ENCODE results near the gene RPL22L1. TPM values are rescaled to one million over a fixed set of nuclear protein-coding genes. Genes with fewer than 3 reads are reported as not detected.
"Not testable (repeated sequence)": the region's sequence is repeated elsewhere in the genome, so short reads cannot be mapped to it uniquely, and the experiment has no call there.

RPL22L1 gene
- total and polyA plus RNA-seq, 2 donors (not counting 1 experiment from before 2014, with no cell fraction given), result 46.1 to 147 TPM

GRCh38 chr3:170889132-170889531, 19.1 kb upstream of the RPL22L1 start:
- Histone ChIP-seq H3K79me2 (ENCODE audit: control insufficient read depth, insufficient read depth, low read length) (no peaks in the 10 kb centered on the region), H3K36me3 (replicated peaks in 1 of 2; ENCODE audit: control extremely low read depth in 1 of 2, control insufficient read depth in 1 of 2, extremely low read depth in 1 of 2, insufficient read depth in 2 of 2, low read length in 1 of 2) (no peaks in the 10 kb centered on the region), H2AFZ (ENCODE audit: insufficient read depth, low read depth, low read length, poor library complexity, severe bottlenecking) (no peak overlapping the region), H3K4me1 (ENCODE audit: control insufficient read depth in 2 of 2, insufficient read depth in 2 of 2, low read length in 2 of 2) (no peaks in the 10 kb centered on the region), H4K20me1 (ENCODE audit: control insufficient read depth, insufficient read depth, low read length, poor library complexity, severe bottlenecking) (no peaks in the 10 kb centered on the region), H3K9ac (ENCODE audit: low read length) (no peak overlapping the region), H3K4me3 (ENCODE audit: control extremely low read depth in 1 of 5, extremely low read depth in 1 of 5, insufficient read depth in 1 of 5, low read depth in 2 of 5, low read length in 4 of 5) (no peak overlapping the region), H3K27ac (ENCODE audit: low read length in 2 of 2) (no peak overlapping the region), H3K27me3 (replicated peaks in 1 of 4; ENCODE audit: control extremely low read depth in 1 of 4, control insufficient read depth in 3 of 4, insufficient read depth in 4 of 4, low read length in 3 of 4) (peaks cover 0 to 3% (median 0%) of the 10 kb centered on the region in 4 experiments), H3K4me2 (replicated peaks; ENCODE audit: low read depth, low read length, poor library complexity, severe bottlenecking) (no peak overlapping the region), H3K9me3 (ENCODE audit: control extremely low read depth in 1 of 3, control insufficient read depth in 2 of 3, insufficient read depth in 1 of 3, low read length in 2 of 3) (no peaks in the 10 kb centered on the region)
- ChIA-PET CTCF (no interaction called here), POLR2A (no interaction called here)
- ATAC-seq (ENCODE audit: low read depth), result no peak
- no peak for DNase-seq
- TF ChIP-seq EZH2 (IDR thresholded peaks at IDR 0.05; ENCODE audit: borderline replicate concordance, insufficient read depth, low read depth, low read length, poor library complexity, severe bottlenecking) (no peak), CTCF (IDR thresholded peaks at IDR 0.05) (no peak)
- H3K27me3 Mint-ChIP-seq, result peaks cover 9% of the 10 kb centered on the region
- no peak overlapping the region for H3K4me3 Mint-ChIP-seq
- no peaks in the 10 kb centered on the region for H3K9me3 Mint-ChIP-seq (ENCODE audit: insufficient read depth)
- H3K27ac Mint-ChIP-seq, result no peak overlapping the region
- intact Hi-C loops (cut with micrococcal nuclease), result no loop called here
- H3K4me1 Mint-ChIP-seq, result no peaks in the 10 kb centered on the region

DNA sequence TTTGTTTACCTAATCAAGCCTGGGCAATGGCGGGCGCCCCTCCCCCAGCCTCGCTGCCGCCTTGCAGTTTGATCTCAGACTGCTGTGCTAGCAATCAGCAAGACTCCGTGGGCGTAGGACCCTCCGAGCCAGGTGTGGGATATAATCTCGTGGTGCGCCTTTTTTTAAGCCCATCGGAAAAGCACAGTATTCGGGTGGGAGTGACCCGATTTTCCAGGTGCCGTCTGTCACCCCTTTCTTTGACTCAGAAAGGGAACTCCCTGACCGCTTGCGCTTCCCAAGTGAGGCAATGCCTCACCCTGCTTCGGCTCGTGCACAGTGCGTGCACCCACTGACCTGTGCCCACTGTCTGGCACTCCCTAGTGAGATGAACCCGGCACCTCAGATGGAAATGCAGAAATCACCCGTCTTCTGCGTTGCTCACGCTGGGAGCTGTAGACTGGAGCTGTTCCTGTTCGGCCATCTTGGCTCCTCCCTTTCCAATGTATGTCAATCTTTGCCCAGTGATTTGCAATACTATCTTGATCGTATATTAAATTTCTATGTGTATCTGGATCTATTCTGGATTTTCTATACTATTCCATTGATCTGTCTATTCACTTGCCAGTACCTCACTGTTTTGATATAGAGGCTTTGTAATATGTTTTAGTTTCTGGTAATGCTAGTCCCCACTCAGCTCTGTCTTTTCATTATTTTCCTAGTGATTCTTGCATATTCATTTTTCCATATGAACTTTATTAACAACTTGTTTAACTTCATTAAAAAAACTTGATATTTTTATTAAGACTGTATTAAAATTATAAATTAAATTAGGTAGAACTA, 14.3 kb upstream of the RPL22L1 start:
- H3K36me3 ChIP-seq (replicated peaks in 1 of 2; ENCODE audit: control extremely low read depth in 1 of 2, control insufficient read depth in 1 of 2, extremely low read depth in 1 of 2, insufficient read depth in 2 of 2, low read length in 1 of 2); H3K4me3 Mint-ChIP-seq; H3K4me3 ChIP-seq (ENCODE audit: control extremely low read depth in 1 of 5, extremely low read depth in 1 of 5, insufficient read depth in 1 of 5, low read depth in 2 of 5, low read length in 4 of 5); H3K27me3 ChIP-seq (replicated peaks in 1 of 4; ENCODE audit: control extremely low read depth in 1 of 4, control insufficient read depth in 3 of 4, insufficient read depth in 4 of 4, low read length in 3 of 4); H3K4me2 ChIP-seq (replicated peaks; ENCODE audit: low read depth, low read length, poor library complexity, severe bottlenecking); DNase-seq; H3K4me1 ChIP-seq (ENCODE audit: control insufficient read depth in 2 of 2, insufficient read depth in 2 of 2, low read length in 2 of 2); H3K9me3 ChIP-seq (ENCODE audit: control extremely low read depth in 1 of 3, control insufficient read depth in 2 of 3, insufficient read depth in 1 of 3, low read length in 2 of 3); H3K27ac ChIP-seq (ENCODE audit: low read length in 2 of 2); H2AFZ ChIP-seq (ENCODE audit: insufficient read depth, low read depth, low read length, poor library complexity, severe bottlenecking); H3K4me1 Mint-ChIP-seq; H3K27me3 Mint-ChIP-seq; H3K9me3 Mint-ChIP-seq (ENCODE audit: insufficient read depth); ATAC-seq (ENCODE audit: low read depth); H3K79me2 ChIP-seq (ENCODE audit: control insufficient read depth, insufficient read depth, low read length); POLR2A ChIA-PET; intact Hi-C loops (cut with micrococcal nuclease); H3K9ac ChIP-seq (ENCODE audit: low read length); H3K27ac Mint-ChIP-seq; H4K20me1 ChIP-seq (ENCODE audit: control insufficient read depth, insufficient read depth, low read length, poor library complexity, severe bottlenecking): not testable (repeated sequence)
- CTCF ChIA-PET, result interaction anchor here (1.1 kb wide), 1 partner anchor 74 kb away, joined by 3 read pairs; no protein-coding TSS in a partner anchor
- WGBS (ENCODE audit: insufficient coverage), result 98% methylated on average over 17 of the region's 24 CpGs

- H3K4me3 Mint-ChIP-seq; H3K36me3 ChIP-seq (replicated peaks in 1 of 2; ENCODE audit: control extremely low read depth in 1 of 2, control insufficient read depth in 1 of 2, extremely low read depth in 1 of 2, insufficient read depth in 2 of 2, low read length in 1 of 2); H3K4me2 ChIP-seq (replicated peaks; ENCODE audit: low read depth, low read length, poor library complexity, severe bottlenecking); H3K4me1 ChIP-seq (ENCODE audit: control insufficient read depth in 2 of 2, insufficient read depth in 2 of 2, low read length in 2 of 2); H3K9me3 ChIP-seq (ENCODE audit: control extremely low read depth in 1 of 3, control insufficient read depth in 2 of 3, insufficient read depth in 1 of 3, low read length in 2 of 3); intact Hi-C loops (cut with micrococcal nuclease); POLR2A ChIA-PET; H3K27ac Mint-ChIP-seq; H3K9me3 Mint-ChIP-seq (ENCODE audit: insufficient read depth); DNase-seq; H4K20me1 ChIP-seq (ENCODE audit: control insufficient read depth, insufficient read depth, low read length, poor library complexity, severe bottlenecking); H2AFZ ChIP-seq (ENCODE audit: insufficient read depth, low read depth, low read length, poor library complexity, severe bottlenecking); H3K79me2 ChIP-seq (ENCODE audit: control insufficient read depth, insufficient read depth, low read length); H3K9ac ChIP-seq (ENCODE audit: low read length); H3K27me3 Mint-ChIP-seq; ATAC-seq (ENCODE audit: low read depth); H3K27me3 ChIP-seq (replicated peaks in 1 of 4; ENCODE audit: control extremely low read depth in 1 of 4, control insufficient read depth in 3 of 4, insufficient read depth in 4 of 4, low read length in 3 of 4); H3K27ac ChIP-seq (ENCODE audit: low read length in 2 of 2); H3K4me3 ChIP-seq (ENCODE audit: control extremely low read depth in 1 of 5, extremely low read depth in 1 of 5, insufficient read depth in 1 of 5, low read depth in 2 of 5, low read length in 4 of 5); CTCF ChIA-PET; H3K4me1 Mint-ChIP-seq: not testable (repeated sequence)
- no CpG with 5 or more reads among the region's 5 CpGs for WGBS (ENCODE audit: insufficient coverage)
These were observed 8.7 kb upstream of the RPL22L1 start for GRCh38 chr3:170878688-170879087.
